Lung (tissue), 12 donors: Measurements from ENCODE around the gene KIF26B. TPM values are rescaled to one million over a fixed set of nuclear protein-coding genes. Genes with fewer than 3 reads are reported as not detected.

Source experiments
- ATAC-seq: fragments of 200-7000 bp; cut with Tn5 transposase; one replicate; pipeline ENCODE4 v1.9.1; 2020; ENCODE audit warnings: moderate number of reproducible peaks; ENCODE audit not compliant: insufficient read depth, low FRiP score
- DNase-seq, 3 donors: peaks; one replicate each; pipeline ENCODE4 v3.0.0-alpha.2; 2013 to 2017
- H3K27ac ChIP-seq, 2 donors: one replicate each; pipeline ENCODE4 v1.5.1; 2013; ENCODE audit warnings: mild to moderate bottlenecking in 2 of 2, moderate library complexity in 2 of 2, control low read depth in 1 of 2, inconsistent platforms in 1 of 2, low read depth in 1 of 2, low read length in 1 of 2
- H3K27me3 ChIP-seq, 3 donors: one replicate each; pipeline ENCODE4 v1.5.1; 2013; ENCODE audit warnings: low read length in 2 of 3; ENCODE audit not compliant: control insufficient read depth in 3 of 3, insufficient read depth in 3 of 3
- H3K36me3 ChIP-seq, 4 donors: one replicate each; pipeline ENCODE4 v1.5.1; 2013; ENCODE audit warnings: low read length in 4 of 4, mild to moderate bottlenecking in 1 of 4, moderate library complexity in 1 of 4; ENCODE audit not compliant: control insufficient read depth in 4 of 4, insufficient read depth in 4 of 4
- H3K4me1 ChIP-seq, 5 donors: one replicate each; pipeline ENCODE4 v1.5.1; 2013; ENCODE audit warnings: low read length in 5 of 5, mild to moderate bottlenecking in 2 of 5, moderate library complexity in 1 of 5; ENCODE audit not compliant: control insufficient read depth in 5 of 5, insufficient read depth in 5 of 5
- H3K4me3 ChIP-seq: one replicate; pipeline ENCODE4 v1.5.1; 2013; ENCODE audit warnings: mild to moderate bottlenecking, control low read depth, moderate library complexity
- H3K9ac ChIP-seq, 2 donors: one replicate each; pipeline ENCODE4 v1.5.1; 2013; ENCODE audit warnings: low read length in 2 of 2, control low read depth in 1 of 2; ENCODE audit not compliant: insufficient read depth in 1 of 2
- H3K9me3 ChIP-seq, 4 donors: one replicate each; pipeline ENCODE4 v1.5.1; 2013; ENCODE audit warnings: low read length in 3 of 4, mild to moderate bottlenecking in 1 of 4, moderate library complexity in 1 of 4; ENCODE audit not compliant: control insufficient read depth in 4 of 4, insufficient read depth in 3 of 4
- CTCF ChIP-seq: IDR thresholded peaks from 2 replicates; pipeline ENCODE4 v1.5.1; 2012; ENCODE audit warnings: mild to moderate bottlenecking; ENCODE audit errors: control extremely low read depth, extremely low read depth
- WGBS, 2 donors: extraction: QIAGEN DNeasy Blood & Tissue Kit; methylation state at CpG; one replicate each; pipeline ENCODE4 v1.1.7; 2013; 5-methylcytosine and 5-hydroxymethylcytosine counted together
- polyA plus RNA-seq, 2 donors: library from polyadenylated mRNA; stranded (reverse); fragments of 200-250 nt; gene quantifications; one replicate each; pipeline ENCODE4 v1.2.1, GENCODE V29; 2013
- total RNA-seq, 2 donors: library from RNA; depleted of rRNA in 1 of 2; stranded (reverse); fragments of >200 nt in 1 of 2; gene quantifications; one replicate each; pipeline ENCODE4 v1.2.1, GENCODE V29; 2014 to 2021
- donor health status: control.
- donor health status: control.
- donor health status: Bipolar disorder and iron deficiency.
- donor health status: healthy.
- donor health status: DM: yes; HTN: yes; CAD: no.

Gene KIF26B
- total and polyA plus RNA-seq, 4 donors = 0.61 to 6.7 (median 2.2) TPM

DNA sequence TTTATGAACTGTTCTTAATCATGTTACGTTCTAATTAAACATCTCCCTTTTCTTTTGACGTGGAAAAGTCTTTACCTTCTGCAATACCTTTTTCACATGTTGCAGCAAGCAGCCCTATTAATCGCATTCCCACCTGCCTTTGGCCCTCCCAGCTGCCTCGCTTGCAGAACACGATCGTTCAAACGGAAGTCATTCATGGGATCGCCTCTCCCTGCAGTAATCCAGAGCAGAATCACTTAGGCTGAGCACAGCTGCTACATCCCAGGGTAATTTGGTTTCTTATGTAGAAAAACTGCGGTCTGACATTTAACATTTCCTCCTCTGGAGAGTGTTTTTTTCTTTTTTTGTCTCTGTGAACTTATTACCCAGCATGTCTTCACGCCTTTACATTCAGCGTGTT, 206.3 kb downstream of the KIF26B start:
- no peak for TF ChIP-seq CTCF
- DNase-seq (no peak), ATAC-seq (no peak)
- WGBS, 2 donors = 92 to 93% methylated on average over 11 of the region's 11 CpGs
- Histone ChIP-seq H3K27me3 (no peaks in the 10 kb centered on the region), H3K9me3 (no peaks in the 10 kb centered on the region), H3K4me1 (peaks cover 0 to 3% (median 0%) of the 10 kb centered on the region in 5 donors), H3K4me3 (no peak overlapping the region), H3K27ac (no peak overlapping the region), H3K9ac (no peak overlapping the region), H3K36me3 (no peaks in the 10 kb centered on the region)

GRCh38 chr1:245361951-245362350, 207.2 kb downstream of the KIF26B start:
- H3K27ac ChIP-seq = no peak overlapping the region
- no peaks in the 10 kb centered on the region for H3K9me3 ChIP-seq
- no peak for TF ChIP-seq CTCF
- no peak for DNase-seq
- H3K9ac ChIP-seq = no peak overlapping the region
- ATAC-seq = no peak
- WGBS, 2 donors = 94 to 97% methylated on average over 15 of the region's 15 CpGs
- no peak overlapping the region for H3K4me3 ChIP-seq
- H3K36me3 ChIP-seq = no peaks in the 10 kb centered on the region
- H3K27me3 ChIP-seq = no peaks in the 10 kb centered on the region
- peaks cover 0 to 3% (median 0%) of the 10 kb centered on the region in 5 donors for H3K4me1 ChIP-seq

DNA sequence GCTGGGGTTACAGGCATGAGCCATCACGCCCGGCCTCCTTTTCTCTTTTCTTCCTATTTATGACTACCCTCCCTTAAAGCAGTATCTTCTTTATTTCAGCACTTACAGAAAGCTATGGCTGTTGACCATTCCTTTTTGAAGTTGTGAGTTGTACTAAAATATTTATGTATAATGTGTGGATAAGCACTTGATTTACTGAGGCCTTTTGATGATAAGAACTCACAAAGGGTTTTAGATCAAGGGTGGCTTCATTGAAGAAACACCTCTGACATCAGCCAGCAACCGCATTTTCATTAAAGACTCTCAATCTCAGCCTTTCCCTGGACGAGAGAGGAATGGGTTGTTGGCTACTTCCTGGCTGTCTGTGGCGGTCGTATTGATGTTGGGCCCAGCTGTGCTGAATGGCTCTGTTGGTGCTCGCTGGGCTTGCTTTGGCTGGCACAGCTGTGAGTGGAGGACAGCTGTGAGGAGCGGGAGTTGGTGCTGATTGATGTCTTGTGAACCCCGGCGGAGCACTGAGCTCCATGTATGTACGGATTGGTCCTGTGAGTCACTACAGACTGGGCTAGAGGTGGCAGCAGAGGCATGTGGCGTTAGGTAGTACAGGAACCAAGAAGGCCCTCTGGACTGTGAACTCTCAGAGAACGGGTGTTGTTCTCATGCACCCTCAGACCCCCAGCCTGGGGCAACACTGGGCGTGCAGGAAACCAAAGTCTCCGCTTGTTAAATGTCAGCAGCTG, 208.8 kb downstream of the KIF26B start:
- WGBS, 2 donors = 82 to 86% methylated on average over 15 of the region's 15 CpGs
- H3K27me3 ChIP-seq = no peaks in the 10 kb centered on the region
- TF ChIP-seq CTCF = no peak
- H3K9ac ChIP-seq = no peak overlapping the region
- peak; percentile 72 to 73 (median 72) for DNase-seq
- H3K4me1 ChIP-seq = peaks cover 0 to 3% (median 0%) of the 10 kb centered on the region in 5 donors
- no peak overlapping the region for H3K27ac ChIP-seq
- no peaks in the 10 kb centered on the region for H3K9me3 ChIP-seq
- no peaks in the 10 kb centered on the region for H3K36me3 ChIP-seq
- no peak for ATAC-seq
- no peak overlapping the region for H3K4me3 ChIP-seq
